Fibroblast of the conjunctiva (primary cell): ENCODE data around the gene MTRF1L.

ENCODE experiments used
- DNase-seq: peaks from one replicate; pipeline ENCODE4 v3.0.0-alpha.2; 2010; ENCODE audit warnings: low read depth

MTRF1L gene

DNA sequence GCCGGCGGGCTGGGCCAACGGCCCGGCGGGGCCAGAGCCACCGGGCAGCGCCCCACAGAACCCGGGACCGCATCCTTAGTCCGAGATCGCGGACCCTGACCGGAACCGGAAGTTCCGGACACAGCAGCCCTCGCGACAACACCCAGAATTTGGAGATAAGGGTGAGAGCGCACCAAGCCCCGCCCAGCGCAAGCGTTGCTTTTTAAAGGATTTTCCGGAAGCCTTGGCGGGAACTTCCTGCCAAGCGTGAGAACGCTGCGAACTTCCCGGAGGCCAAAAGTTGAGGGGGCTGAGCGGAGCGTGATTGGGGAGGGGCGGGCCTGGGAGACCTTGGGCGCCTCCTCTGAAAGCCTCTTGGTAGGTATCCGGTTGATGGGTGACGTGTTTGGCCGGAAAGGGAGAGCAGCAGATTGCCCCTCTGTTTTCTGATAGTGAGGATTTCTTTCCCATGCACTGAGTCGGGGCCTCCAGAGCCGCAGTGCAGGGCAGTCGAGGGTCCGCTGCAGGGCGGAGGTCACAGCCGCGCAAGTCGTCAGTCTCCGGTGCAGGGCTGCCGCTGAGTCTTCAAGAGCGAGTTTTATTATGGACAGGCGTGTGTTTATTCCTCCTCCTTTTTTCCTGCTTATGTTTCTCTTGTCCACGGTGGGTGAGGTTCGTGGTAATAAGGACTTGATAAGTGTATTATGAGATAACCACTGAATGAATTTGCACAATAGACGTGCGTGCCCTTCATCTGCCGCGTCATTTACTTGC is at the start of gene MTRF1L:
Gene MTRF1L (minus strand): TSS at position 97 of the 753 bp plus-strand sequence. CDS start 24 bp downstream, at position 73.
- peak; percentile 87 for DNase-seq

- DNase-seq, result no peak
Observed at GRCh38 chr6:153051801-153052200, 49.3 kb upstream of the MTRF1L start.

- no peak for DNase-seq
Observed at GRCh38 chr6:153048631-153049030, 46.1 kb upstream of the MTRF1L start.

- no peak for DNase-seq
Observed at GRCh38 chr6:153047386-153047785, 44.9 kb upstream of the MTRF1L start.

- DNase-seq, result no peak
Observed at GRCh38 chr6:153045271-153045670, 42.8 kb upstream of the MTRF1L start.

- DNase-seq, result no peak
Observed at GRCh38 chr6:153044295-153044694, 41.8 kb upstream of the MTRF1L start.

- DNase-seq, result no peak
Observed at GRCh38 chr6:153043719-153044118, 41.2 kb upstream of the MTRF1L start.

DNA sequence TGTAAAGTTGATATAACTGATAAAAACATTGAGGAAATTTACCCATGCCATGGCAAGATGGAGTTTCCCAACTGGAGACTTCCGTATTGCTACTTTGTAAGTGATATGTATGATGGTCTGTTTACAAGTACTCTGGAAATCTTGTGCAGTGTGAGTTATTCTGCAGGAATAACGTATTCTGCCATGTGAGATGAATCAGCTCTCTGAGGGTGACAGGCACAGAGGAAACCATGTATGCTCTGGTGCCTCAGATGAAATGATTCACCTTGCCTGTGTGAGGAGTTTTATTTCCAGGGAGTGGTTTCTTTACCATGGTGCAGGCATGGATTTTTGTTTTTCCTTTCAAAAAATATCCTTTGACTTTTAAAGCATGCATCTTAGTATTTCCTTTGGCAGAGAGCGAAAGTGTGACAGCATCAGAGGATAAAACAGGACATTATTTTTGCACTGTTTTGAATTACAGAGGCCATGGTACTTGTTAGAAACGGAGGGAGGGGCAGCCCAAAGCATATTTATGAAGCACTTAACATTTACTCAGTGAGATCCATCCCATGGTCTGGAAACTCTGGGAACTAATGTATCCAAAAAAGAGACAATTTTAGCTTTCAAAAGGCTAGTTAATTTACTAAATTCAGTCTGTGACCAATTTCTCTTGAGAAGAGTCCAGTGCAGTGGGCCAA is 36.0 kb upstream of the MTRF1L start:
- DNase-seq, result no peak

DNA sequence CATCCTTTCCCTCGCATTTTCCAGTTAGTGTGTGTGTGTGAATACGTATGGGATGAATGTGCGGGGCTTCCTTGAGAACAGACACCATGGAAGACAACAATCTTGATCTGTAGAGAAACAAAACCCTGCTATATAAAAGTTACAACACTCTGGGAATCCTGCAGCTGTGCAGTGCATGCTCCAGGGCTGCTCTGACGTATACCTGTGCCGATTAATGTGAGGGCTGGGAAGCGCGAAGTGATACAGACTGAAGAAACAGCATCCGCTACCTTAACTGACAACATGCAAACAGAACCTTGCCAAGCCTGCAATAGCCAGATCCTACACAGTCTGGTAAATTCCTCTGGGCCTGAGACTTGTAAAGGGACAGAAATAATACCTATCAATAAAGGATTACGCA is 31.6 kb upstream of the MTRF1L start:
- DNase-seq, result no peak

DNA sequence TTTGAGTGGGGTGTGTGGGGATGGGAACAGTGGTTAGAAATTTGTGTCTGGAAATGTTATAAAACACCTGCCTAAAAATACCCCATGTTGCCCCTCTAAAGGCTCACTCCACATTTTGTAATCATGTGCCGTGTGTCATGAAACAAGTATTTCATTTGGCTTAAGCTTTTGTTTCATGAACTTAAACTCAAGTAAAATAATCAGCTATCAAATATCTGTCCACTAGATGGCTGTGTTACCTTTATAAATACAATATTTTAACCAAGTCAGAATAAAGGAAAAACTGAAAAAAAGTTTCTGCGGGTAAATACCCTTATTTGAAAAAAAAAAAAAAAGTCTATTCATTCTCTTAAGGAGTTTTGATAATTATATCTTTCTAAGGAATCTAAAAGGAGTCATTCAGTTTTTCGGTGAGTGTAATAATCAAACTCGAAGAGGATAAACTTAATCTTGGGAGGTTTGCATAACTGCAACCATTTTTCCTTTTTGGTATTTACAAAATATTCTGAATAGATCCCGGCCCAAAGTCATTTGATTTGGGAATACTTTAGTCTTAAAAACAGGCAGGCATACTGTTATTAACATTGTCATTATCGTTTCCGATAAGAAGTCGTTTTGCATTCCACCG is 29.9 kb upstream of the MTRF1L start:
- peak; percentile 71 for DNase-seq

DNA sequence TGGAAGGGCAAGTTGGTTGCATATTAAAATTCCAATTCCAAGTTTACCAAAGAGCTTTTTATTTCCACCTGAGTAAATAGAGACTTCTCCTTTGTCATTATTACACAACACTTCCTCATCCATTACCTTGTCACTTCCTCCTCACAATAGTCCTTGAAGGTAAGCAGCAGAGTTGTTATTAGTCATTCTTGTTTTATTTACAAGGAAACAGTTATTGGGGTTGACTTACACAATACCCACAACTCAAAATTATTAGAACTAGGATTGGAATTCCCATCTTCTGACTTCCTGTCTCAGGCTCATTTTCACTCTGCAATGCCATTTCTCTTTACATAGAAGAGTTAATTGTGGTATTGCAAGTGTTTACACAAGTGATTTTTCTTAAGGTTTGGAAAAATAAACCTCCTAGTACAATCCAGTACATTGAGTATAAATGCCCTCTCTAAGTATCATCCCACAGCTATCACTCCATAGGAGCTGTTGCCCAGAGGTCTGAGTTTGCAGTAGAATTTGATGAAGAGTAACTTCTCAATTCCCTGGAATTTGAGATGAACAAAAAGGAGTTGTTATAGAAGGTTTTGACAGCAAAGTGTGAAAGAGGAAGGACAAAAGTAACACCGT is 28.9 kb upstream of the MTRF1L start:
- DNase-seq, result no peak

DNA sequence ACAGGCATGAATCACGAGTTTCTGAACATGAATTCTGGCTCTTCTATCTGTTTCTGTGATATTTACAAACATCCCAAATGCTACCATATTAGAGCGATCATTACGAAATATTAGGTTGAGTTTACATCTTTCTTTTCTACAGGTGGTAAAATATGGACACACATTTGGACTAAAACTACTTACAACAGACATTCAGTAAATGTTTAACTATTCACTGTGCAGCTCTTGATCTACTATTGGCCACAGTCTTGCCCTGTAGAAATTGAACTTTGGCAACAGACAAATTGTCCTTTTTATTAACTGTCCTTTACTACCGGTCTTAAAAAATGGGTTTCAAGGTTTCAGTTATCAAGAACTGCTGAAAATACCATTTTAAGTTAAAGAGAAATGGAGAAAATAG is 26.5 kb upstream of the MTRF1L start:
- no peak for DNase-seq

GRCh38 chr6:153028286-153028685 is 25.8 kb upstream of the MTRF1L start:
- no peak for DNase-seq

DNA sequence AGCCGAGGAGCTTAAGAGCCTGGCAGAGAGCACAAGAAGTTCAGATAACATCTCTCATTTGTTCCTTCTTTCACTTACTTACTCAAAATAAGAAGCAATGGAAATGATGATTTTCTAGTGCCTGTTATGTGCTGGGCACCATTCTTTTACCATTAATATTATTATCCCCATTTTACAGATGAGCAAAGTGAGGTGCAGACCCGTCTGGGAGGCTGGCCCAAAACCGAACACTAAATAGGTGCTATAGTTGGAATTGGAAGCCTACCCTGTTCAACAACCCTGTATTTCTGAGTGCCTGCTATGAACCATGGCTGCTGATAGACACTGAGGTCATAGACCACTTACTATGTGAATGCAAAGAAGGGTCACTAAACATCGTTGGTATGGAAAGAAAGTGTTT is 25.0 kb upstream of the MTRF1L start:
- DNase-seq, result no peak

GRCh38 chr6:153024709-153025017 is 22.2 kb upstream of the MTRF1L start:
- no peak for DNase-seq

- DNase-seq, result peak; percentile 45
Observed at GRCh38 chr6:153023977-153024708, 21.6 kb upstream of the MTRF1L start.

GRCh38 chr6:153018355-153018754 is 15.8 kb upstream of the MTRF1L start:
- DNase-seq, result no peak

DNA sequence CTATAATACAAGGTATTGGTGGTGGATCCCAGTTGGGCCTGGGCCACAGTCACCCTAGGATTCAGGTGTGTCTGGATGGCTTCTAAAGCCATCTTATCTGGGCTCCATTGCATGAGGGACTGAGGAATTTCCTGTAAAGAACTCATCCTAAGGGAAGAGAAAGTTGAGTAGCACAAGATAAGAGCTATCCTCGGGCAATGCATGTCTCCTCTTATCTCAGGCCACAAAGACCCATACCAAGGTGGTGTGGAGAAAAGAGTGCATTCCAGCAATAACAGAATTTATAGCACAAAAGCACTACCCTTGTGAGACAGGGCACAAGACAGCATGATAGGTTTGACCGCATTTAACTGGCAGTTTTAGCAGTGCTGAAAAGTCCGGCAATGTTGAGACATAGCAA is 14.3 kb upstream of the MTRF1L start:
- no peak for DNase-seq

GRCh38 chr6:153015094-153015640 is 12.7 kb upstream of the MTRF1L start:
- DNase-seq, result no peak

GRCh38 chr6:153013438-153013837 is 10.9 kb upstream of the MTRF1L start:
- DNase-seq, result no peak

DNA sequence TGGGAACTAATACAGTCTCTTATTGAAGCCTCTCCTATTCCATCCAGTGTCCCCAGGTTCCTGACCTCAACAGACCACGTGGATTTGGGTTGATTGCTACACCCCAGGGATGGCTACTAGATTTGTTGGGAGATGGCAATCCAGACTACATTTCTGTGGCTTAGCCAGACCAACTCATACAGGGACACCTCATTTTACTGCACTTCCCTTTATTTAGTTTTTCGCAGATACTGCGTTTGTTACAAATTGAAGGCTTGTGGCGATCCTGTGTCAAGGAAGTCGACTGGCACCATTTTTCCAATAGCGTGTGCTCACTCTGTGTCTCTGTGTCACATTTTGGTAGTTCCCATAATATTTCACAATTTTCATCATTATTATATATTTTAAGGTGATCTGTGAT is 10.3 kb upstream of the MTRF1L start:
- DNase-seq, result no peak

GRCh38 chr6:153003366-153003690 is 819 bp upstream of the MTRF1L start:
- no peak for DNase-seq
